ENCODE results near the gene SLC1A5. TPM values are rescaled to one million over a fixed set of nuclear protein-coding genes. Genes with fewer than 3 reads are reported as not detected.
A peak's percentile ranks its signal among the peaks of the same experiment; 100 is the strongest.

Gene SLC1A5
- total and polyA plus RNA-seq, 12 donors = 3.2 to 30.5 (median 6.2) TPM

GRCh38 chr19:46729696-46730095 lies 58.7 kb downstream of the SLC1A5 start:
- Histone ChIP-seq H3K4me3 (no peak overlapping the region), H3K27me3 (no peaks in the 10 kb centered on the region), H3K4me1 (peaks cover 9 to 64% (median 32%) of the 10 kb centered on the region in 9 donors), H3K36me3 (peaks cover 0 to 100% (median 85%) of the 10 kb centered on the region in 9 donors), H3K27ac (no peak overlapping the region), H3K9me3 (no peaks in the 10 kb centered on the region)
- ATAC-seq (no peak), DNase-seq (no peak)
- 82 to 88% methylated on average over 7 of the region's 7 CpGs for WGBS, 2 donors
- TF ChIP-seq, protein P1, sequence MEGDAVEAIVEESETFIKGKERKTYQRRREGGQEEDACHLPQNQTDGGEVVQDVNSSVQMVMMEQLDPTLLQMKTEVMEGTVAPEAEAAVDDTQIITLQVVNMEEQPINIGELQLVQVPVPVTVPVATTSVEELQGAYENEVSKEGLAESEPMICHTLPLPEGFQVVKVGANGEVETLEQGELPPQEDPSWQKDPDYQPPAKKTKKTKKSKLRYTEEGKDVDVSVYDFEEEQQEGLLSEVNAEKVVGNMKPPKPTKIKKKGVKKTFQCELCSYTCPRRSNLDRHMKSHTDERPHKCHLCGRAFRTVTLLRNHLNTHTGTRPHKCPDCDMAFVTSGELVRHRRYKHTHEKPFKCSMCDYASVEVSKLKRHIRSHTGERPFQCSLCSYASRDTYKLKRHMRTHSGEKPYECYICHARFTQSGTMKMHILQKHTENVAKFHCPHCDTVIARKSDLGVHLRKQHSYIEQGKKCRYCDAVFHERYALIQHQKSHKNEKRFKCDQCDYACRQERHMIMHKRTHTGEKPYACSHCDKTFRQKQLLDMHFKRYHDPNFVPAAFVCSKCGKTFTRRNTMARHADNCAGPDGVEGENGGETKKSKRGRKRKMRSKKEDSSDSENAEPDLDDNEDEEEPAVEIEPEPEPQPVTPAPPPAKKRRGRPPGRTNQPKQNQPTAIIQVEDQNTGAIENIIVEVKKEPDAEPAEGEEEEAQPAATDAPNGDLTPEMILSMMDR (IDR thresholded peaks at IDR 0.05) = no peak
- intact Hi-C loops (cut with DNase I) = loop anchor here in 6 of 10 donors (1.0 to 2.0 kb wide), 2 partner anchors 25 to 26 kb away; no protein-coding TSS in a partner anchor

- Histone ChIP-seq H3K9me3 (no peaks in the 10 kb centered on the region), H3K27ac (peak overlapping the region in 9 of 10 donors; percentile 23 to 84 (median 77)), H3K36me3 (peaks cover 0 to 100% (median 87%) of the 10 kb centered on the region in 9 donors), H3K4me3 (peak overlapping the region in 2 of 10 donors; percentile 12 to 38), H3K27me3 (no peaks in the 10 kb centered on the region), H3K4me1 (peaks cover 9 to 64% (median 32%) of the 10 kb centered on the region in 9 donors)
- ATAC-seq (peak; percentile 66 to 90 (median 81)), DNase-seq (peak; percentile 77 to 84)
- TF ChIP-seq, protein P1 (IDR thresholded peaks at IDR 0.05) = peak; percentile 87 to 98 (median 95)
- intact Hi-C loops (cut with DNase I) = loop anchor here in 8 of 10 donors (1.0 to 2.0 kb wide), 4 partner anchors 16 to 26 kb away; no protein-coding TSS in a partner anchor
- WGBS, 2 donors = 37 to 38% methylated on average over 20 of the region's 20 CpGs
These were observed 59.6 kb downstream of the SLC1A5 start for GRCh38 chr19:46728693-46729339.

- H3K36me3 ChIP-seq = peaks cover 4 to 100% (median 87%) of the 10 kb centered on the region in 9 donors
- intact Hi-C loops (cut with DNase I) = loop anchor here in 7 of 10 donors (1.0 to 2.0 kb wide), 3 partner anchors 15 to 24 kb away; no protein-coding TSS in a partner anchor
- H3K4me1 ChIP-seq = peaks cover 9 to 64% (median 32%) of the 10 kb centered on the region in 9 donors
- TF ChIP-seq, protein P1 (IDR thresholded peaks at IDR 0.05) = no peak
- H3K9me3 ChIP-seq = no peaks in the 10 kb centered on the region
- H3K27ac ChIP-seq = peak overlapping the region in 9 of 10 donors; percentile 34 to 84 (median 77)
- H3K4me3 ChIP-seq = peak overlapping the region in 4 of 10 donors; percentile 20 to 38 (median 29)
- peak; percentile 60 to 67 for DNase-seq
- H3K27me3 ChIP-seq = no peaks in the 10 kb centered on the region
- WGBS, 2 donors = 49 to 69% methylated on average over 14 of the region's 14 CpGs
- peak; percentile 20 to 88 (median 75) for ATAC-seq
These were observed 60.2 kb downstream of the SLC1A5 start for GRCh38 chr19:46728208-46728607.

DNA sequence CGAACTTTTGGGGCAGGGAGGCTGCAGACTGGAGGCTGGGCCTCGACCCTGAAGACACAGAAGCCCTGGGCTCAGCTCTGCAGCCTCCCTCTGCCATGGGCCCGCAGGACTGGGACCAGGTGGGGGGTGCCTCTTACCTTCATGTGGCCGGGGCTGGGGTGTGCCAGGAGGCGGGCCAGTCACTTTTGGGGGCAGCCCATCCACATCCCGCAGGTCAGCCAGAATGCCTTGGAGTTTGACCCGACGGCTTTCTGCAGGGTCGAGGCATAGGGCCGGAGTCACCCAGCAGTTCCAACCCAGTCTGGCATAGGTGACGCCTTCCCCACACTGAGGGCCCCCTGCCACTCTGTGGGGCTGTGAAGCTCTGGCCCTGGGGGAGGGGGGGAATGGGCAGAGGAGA lies 60.6 kb downstream of the SLC1A5 start:
- intact Hi-C loops (cut with DNase I) = loop anchor here in 7 of 10 donors (1.0 to 2.0 kb wide), 3 partner anchors 14 to 23 kb away; no protein-coding TSS in a partner anchor
- TF ChIP-seq, protein P1 (IDR thresholded peaks at IDR 0.05) = no peak
- peak in 1 of 8 donors; percentile 1 for ATAC-seq
- peaks cover 9 to 60% (median 32%) of the 10 kb centered on the region in 9 donors for H3K4me1 ChIP-seq
- peaks cover 6 to 100% (median 87%) of the 10 kb centered on the region in 9 donors for H3K36me3 ChIP-seq
- DNase-seq = no peak
- 70 to 73% methylated on average over 11 of the region's 11 CpGs for WGBS, 2 donors
- peak overlapping the region in 4 of 10 donors; percentile 20 to 38 (median 29) for H3K4me3 ChIP-seq
- peak overlapping the region in 9 of 10 donors; percentile 34 to 84 (median 77) for H3K27ac ChIP-seq
- no peaks in the 10 kb centered on the region for H3K9me3 ChIP-seq
- H3K27me3 ChIP-seq = no peaks in the 10 kb centered on the region

All from heart right ventricle (tissue), 16 donors.